ENCODE measurements around the gene ZNF57.
"Not testable (repeated sequence)": the region's sequence is repeated elsewhere in the genome, so short reads cannot be mapped to it uniquely, and the experiment has no call there.

Gene ZNF57

DNA sequence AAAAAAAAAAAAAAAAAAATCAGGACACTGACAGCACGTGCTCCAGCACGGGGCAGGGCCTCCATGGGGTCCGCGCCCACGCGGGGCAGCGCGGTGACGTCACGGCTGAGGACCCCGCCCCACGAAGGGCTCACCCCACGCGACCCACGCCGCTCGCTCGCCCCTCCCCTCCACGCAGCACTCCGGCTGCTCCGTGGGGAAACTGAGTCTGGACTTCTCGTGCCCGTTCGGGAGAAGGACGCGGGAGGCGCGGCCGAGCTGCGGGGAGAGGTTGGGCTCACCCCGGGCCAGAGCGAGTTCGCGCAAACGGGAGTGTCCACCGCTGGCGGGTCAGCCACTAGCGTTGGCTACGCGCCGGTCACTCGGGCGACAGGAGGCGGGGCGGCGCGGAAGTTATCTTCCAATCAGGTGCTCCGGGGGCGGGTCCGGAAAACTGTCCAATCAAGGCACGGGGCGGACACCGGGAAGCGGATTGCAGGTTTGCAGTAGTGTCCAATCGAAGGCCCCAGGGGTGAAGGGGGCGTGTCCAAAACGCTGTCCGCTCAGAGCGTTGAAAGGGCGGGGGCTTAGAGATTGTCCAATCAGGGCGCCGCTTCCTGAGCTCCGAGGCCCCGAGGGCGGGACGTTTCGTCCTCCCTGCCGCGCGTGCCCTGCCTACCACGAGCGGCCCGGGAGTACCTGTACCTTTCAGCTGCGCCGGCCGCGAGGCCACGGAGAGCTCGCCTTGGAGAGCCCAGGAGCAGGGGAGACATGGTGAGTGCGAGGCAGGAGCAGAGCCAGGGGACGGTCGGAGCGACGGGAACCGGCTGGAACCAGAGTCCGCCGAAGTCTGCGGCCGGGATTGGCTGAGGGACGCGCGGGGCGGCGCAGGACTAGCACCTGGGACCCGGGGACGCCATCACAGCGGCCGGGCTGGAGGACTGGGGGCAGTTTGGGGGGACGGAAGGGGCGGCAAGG is at the start of gene ZNF57:
ZNF57 (plus strand) TSS at position 633 of the 957 bp plus-strand sequence; CDS start at position 751, 118 bp downstream.
- peak; percentile 99 for DNase-seq (ENCODE audit: low spot score)

- no peak for DNase-seq (ENCODE audit: low spot score)
Observed at GRCh38 chr19:2852598-2852997, 48.1 kb upstream of the ZNF57 start.

DNA sequence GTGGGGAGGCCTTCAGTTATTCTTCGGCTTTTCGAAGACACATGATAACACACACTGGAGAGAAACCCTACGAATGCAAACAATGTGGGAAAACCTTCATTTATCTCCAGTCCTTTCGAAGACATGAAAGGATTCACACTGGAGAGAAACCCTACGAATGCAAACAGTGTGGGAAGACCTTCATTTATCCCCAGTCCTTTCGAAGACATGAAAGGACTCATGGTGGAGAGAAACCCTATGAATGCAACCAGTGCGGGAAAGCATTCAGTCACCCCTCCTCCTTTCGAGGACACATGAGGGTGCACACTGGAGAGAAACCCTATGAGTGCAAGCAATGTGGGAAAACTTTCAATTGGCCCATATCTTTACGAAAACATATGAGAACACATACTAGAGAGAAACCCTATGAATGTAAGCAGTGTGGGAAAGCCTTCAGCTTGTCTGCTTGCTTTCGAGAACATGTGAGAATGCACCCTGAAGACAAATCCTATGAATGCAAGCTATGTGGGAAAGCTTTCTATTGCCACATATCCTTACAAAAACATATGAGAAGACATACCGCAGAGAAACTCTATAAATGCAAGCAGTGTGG is 47.6 kb upstream of the ZNF57 start:
- no peak for DNase-seq (ENCODE audit: low spot score)

DNA sequence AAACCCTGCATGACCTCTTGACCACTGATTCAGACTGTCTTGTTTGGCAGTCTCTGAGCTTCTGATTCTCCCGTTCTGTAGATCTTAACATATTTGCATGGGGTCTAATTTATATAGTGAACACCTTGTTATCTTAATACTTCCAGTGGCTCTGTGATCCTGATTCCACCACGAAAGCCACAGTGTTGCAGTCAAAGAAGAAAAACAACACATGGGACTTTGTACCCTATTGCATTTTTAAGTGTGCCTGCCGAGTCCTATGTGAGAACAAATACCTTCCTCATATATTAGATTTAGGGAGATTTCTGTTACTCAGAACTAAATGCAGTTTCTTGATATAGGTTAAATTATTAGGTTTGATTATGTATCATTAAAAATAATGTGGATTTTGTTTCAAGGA is 45.9 kb upstream of the ZNF57 start:
- no peak for DNase-seq (ENCODE audit: low spot score)

GRCh38 chr19:2856457-2857050 is 44.2 kb upstream of the ZNF57 start:
- no peak for DNase-seq (ENCODE audit: low spot score)

DNA sequence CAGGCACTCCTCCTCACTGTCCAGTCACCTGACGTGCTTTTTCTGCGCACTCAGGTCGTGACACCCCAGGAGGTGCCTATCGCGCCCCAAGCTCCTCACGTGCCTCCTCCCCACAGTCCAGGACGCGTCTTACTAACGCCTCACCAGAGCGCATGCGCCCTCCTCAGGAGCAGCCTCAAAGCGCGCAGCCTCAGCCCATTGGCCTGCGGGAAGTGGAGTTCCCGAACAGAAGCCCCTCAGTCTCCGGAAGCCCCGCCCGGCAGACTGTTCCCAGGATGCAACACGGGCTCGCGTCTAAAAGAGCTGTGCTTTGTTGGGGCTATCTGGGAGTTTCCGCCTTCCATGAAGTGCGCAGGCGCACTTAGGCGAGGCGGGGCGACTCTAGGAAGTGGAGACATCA is 41.9 kb upstream of the ZNF57 start:
- no peak for DNase-seq (ENCODE audit: low spot score)

DNA sequence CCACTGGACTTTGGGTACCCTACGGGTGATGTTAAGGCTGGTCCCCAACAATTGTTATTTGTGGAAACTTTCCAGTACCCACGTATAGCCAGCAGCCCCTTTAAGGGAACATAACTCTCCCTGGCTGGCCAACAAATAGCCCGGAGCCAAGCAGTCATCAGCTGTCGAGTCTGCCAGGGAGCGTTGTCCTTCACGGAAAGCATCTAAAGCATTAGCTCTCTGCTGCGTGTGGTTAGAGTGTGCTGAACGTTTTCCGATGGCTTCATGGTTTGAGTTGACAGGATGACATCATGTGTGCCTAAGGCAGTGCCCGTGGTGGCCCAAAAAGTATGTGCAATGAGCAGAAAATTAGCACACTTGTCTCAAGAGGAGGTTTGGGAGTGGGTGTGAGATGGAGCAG is 36.9 kb upstream of the ZNF57 start:
- DNase-seq (ENCODE audit: low spot score) = no peak

GRCh38 chr19:2865334-2866100 is 35.2 kb upstream of the ZNF57 start:
- DNase-seq (ENCODE audit: low spot score) = no peak

GRCh38 chr19:2866495-2867024 is 34.2 kb upstream of the ZNF57 start:
- no peak for DNase-seq (ENCODE audit: low spot score)

DNA sequence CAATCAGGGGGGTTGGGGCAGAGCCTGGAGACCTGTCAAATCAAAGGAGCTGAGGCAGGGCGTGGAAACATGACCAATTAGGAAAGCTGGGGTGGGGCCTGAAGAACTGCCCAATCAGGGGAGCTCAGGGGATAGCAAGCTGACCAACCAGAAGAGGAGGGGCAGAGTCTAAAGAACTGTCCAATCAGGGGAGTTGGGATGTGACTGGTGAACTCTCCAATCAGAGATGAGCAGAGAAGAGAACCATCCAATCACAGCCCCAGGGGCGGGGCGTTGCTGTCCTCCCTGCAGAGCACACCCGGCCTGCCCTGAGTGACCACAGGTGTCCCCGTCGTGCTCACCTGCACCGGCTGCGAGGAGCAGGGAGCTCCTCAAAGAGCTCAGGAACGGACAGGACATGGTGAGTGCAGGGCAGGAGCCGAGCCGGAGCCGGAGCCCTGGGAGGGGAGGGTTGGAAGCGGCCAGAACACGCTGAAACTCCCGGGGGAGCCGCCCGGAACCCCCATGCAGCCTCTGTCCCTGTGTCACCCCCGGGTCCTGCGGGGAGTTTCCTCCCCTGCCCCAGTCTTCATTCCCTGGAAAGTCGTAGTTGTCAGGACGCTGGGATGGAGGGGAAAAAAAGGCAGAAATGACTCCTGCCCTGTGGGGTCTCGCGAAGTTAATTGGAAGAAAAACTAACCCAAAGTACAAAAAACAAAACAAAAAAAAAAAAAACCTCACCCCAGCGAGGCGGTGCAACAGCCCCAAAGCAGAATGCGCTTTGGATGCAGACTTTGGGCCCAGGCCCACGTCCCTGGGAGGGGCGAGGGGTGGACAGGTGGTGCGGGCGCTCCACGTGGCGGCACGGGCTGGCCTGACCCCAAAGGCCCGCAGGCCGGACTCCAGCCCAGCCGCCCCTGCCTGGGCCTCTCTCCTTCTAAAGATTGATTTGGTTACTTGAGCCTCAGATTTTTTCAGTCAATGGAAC is 33.4 kb upstream of the ZNF57 start, which contains the start of gene ZNF556:
ZNF556 (plus strand) TSS at position 311 of the 967 bp plus-strand sequence; CDS start at position 398, 87 bp downstream.
- peak; percentile 88 for DNase-seq (ENCODE audit: low spot score)

DNA sequence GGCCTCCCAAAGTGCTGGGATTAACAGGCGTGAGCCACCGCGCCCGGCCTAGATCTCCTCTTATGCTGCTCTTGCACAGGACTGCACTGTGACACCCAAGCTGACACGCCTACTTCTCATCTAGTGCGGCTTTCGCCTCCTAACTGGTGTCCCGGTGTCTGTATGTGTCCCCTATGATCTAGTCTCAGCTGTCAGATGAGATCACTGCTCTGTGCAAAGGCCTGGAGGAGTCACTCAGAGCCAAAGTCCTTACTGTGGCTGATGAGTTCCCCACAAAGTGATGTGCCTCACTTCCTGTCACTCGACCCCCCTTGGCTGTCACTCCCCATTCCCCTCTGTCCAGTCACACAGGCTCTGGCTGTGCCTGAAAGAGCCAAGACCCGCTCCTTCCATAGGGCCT is 31.1 kb upstream of the ZNF57 start:
- DNase-seq (ENCODE audit: low spot score) = peak; percentile 25

- DNase-seq (ENCODE audit: low spot score) = not testable (repeated sequence)
Observed at GRCh38 chr19:2872175-2872574, 28.6 kb upstream of the ZNF57 start.

DNA sequence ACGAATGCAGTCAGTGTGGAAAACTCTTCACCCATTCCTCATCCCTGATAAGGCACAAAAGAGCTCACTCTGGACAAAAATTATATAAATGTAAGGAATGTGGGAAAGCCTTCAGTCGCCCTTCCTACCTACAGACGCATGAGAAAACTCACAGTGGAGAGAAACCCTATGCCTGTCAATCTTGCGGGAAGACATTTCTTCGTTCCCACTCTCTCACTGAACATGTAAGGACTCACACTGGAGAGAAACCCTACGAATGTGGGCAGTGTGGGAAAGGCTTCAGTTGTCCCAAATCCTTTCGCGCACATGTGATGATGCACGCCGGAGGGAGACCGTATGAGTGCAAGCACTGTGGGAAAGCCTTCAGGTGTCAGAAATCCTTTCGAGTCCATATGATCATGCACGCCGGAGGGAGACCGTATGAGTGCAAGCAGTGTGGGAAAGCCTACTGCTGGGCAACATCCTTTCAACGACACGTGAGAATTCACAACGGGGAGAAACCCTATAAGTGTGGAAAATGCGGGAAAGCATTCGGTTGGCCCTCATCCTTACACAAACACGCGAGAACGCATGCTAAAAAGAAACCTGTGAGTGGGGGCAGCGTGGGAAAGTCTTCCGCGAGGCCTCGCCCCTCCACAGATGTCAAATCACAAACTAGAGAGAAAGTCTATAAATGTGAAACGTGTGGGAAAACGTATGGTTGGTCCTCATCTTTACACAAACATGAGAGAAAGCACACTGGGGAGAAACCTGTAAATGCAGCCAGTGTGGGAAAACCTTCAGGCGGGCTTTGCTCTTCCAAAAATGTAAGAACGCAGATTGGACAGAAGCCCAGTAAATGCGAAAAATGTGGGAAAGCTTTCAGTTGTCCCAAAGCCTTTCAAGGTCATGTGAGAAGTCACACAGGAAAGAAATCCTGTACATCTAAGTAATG is 23.1 kb upstream of the ZNF57 start:
- DNase-seq (ENCODE audit: low spot score) = no peak

GRCh38 chr19:2883686-2884439 is 16.9 kb upstream of the ZNF57 start:
- DNase-seq (ENCODE audit: low spot score) = no peak

GRCh38 chr19:2885736-2886135 is 15.0 kb upstream of the ZNF57 start:
- no peak for DNase-seq (ENCODE audit: low spot score)

- DNase-seq (ENCODE audit: low spot score) = peak; percentile 69
Observed at GRCh38 chr19:2887391-2887914, 13.3 kb upstream of the ZNF57 start.

- DNase-seq (ENCODE audit: low spot score) = no peak
Observed at GRCh38 chr19:2888731-2889224, 11.9 kb upstream of the ZNF57 start.

DNA sequence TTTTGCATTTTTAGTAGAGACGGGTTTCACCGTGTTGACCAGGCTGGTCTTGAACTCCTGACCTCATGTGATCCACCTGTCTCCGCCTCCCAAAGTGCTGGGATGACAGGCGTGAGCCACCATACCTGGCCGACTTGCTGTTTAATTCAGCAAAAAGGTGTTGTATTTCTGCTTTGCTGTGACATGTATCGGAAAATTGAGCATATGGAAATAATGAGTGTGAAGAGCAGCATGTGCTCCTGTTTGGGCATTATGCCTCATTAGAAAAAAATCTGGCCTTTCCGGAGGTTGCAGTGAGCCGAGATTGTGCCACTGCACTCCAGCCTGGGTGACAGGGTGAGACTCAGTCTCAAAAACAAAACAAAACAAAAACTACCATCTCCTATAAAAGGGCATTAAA is 10.2 kb upstream of the ZNF57 start:
- not testable (repeated sequence) for DNase-seq (ENCODE audit: low spot score)
